Progenitor cell of endocrine pancreas (in vitro differentiated cells): ENCODE data around the gene DBN1. TPM values are rescaled to one million over a fixed set of nuclear protein-coding genes. Genes with fewer than 3 reads are reported as not detected.
"Not testable (repeated sequence)": the region's sequence is repeated elsewhere in the genome, so short reads cannot be mapped to it uniquely, and the experiment has no call there.

ENCODE experiments used
- DNase-seq: peaks from one replicate; pipeline ENCODE4 v3.0.0; 2021; ENCODE audit warnings: low spot score; ENCODE audit not compliant: unreplicated experiment
- H3K27ac Mint-ChIP-seq: 2 replicates; pipeline ENCODE4 v1.8.0; 2021; ENCODE audit warnings: mild to moderate bottlenecking, moderate library complexity, mixed read lengths
- H3K27me3 Mint-ChIP-seq: 2 replicates; pipeline ENCODE4 v1.8.0; 2021; ENCODE audit warnings: mixed read lengths
- H3K36me3 Mint-ChIP-seq: 2 replicates; pipeline ENCODE4 v1.8.0; 2022; ENCODE audit warnings: mixed read lengths; ENCODE audit not compliant: insufficient read depth
- H3K4me1 Mint-ChIP-seq: 2 replicates; pipeline ENCODE4 v1.8.0; 2021; ENCODE audit warnings: low read depth, mixed read lengths
- H3K4me3 Mint-ChIP-seq: 2 replicates; pipeline ENCODE4 v1.8.0; 2021; ENCODE audit warnings: low read depth, mild to moderate bottlenecking, moderate library complexity, mixed read lengths
- H3K9me3 Mint-ChIP-seq: 2 replicates; pipeline ENCODE4 v1.8.0; 2021; ENCODE audit warnings: low read depth, mixed read lengths
- total RNA-seq: library from RNA; stranded (reverse); gene quantifications from 2 replicates; pipeline ENCODE4 v1.2.1, GENCODE V29; 2021
- TF ChIP-seq, protein P1 (sequence below): fragments of 200-600 bp; sonication (generic); IDR thresholded peaks from one replicate; pipeline ENCODE4 v1.5.0; 2021; ENCODE audit warnings: antibody characterized with exemption, mild to moderate bottlenecking; ENCODE audit not compliant: unreplicated experiment

The DBN1 gene
- total RNA-seq, 1 donor from 2014 or later, result 396 TPM

DNA sequence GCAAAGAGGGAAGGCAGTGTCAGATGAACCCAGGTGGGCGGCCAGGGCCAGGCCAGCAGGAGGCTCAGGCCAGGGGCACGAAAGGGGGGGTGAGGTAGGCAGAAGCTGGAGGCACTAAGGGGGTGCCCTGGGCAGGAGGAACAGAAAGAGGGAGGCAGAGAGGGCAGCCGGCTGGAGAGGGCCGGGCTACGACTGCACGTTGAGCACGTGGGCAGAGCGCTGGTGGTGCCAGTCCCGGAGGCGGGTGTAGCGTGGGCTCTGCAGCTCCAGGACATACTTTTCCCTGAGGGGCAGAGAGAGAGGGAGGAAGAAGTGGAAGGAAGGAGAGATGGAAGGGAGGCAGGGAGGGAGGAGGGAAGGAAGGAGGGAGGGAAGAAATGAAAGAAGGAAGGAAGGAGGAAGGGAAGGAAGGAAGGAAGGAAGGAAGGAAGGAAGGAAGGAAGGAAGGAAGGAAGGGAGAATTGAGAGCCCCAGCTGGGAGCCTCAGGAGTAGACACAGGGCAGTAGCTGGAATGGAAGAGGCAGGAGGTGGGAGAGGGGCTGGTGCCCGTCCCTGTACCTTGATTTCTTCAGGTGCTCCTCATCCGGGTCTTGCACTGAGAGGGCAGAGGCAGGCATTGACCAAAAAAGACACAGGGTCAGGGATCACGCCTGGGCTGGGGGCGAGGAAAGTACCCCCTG, 17.0 kb upstream of the DBN1 start:
- peaks cover 18% of the 10 kb centered on the region for H3K36me3 Mint-ChIP-seq
- H3K27ac Mint-ChIP-seq, result no peak overlapping the region
- H3K4me3 Mint-ChIP-seq, result no peak overlapping the region
- no peaks in the 10 kb centered on the region for H3K9me3 Mint-ChIP-seq
- TF ChIP-seq, protein P1, sequence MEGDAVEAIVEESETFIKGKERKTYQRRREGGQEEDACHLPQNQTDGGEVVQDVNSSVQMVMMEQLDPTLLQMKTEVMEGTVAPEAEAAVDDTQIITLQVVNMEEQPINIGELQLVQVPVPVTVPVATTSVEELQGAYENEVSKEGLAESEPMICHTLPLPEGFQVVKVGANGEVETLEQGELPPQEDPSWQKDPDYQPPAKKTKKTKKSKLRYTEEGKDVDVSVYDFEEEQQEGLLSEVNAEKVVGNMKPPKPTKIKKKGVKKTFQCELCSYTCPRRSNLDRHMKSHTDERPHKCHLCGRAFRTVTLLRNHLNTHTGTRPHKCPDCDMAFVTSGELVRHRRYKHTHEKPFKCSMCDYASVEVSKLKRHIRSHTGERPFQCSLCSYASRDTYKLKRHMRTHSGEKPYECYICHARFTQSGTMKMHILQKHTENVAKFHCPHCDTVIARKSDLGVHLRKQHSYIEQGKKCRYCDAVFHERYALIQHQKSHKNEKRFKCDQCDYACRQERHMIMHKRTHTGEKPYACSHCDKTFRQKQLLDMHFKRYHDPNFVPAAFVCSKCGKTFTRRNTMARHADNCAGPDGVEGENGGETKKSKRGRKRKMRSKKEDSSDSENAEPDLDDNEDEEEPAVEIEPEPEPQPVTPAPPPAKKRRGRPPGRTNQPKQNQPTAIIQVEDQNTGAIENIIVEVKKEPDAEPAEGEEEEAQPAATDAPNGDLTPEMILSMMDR, result no peak
- no peaks in the 10 kb centered on the region for H3K27me3 Mint-ChIP-seq
- DNase-seq, result no peak
- H3K4me1 Mint-ChIP-seq, result peaks cover 2% of the 10 kb centered on the region

GRCh38 chr5:177489119-177489716, 15.8 kb upstream of the DBN1 start:
- H3K4me1 Mint-ChIP-seq, result peaks cover 2% of the 10 kb centered on the region
- H3K27ac Mint-ChIP-seq, result no peak overlapping the region
- H3K4me3 Mint-ChIP-seq, result no peak overlapping the region
- TF ChIP-seq, protein P1, result peak; percentile 11
- peaks cover 22% of the 10 kb centered on the region for H3K36me3 Mint-ChIP-seq
- H3K27me3 Mint-ChIP-seq, result no peaks in the 10 kb centered on the region
- H3K9me3 Mint-ChIP-seq, result no peaks in the 10 kb centered on the region
- DNase-seq, result no peak

DNA sequence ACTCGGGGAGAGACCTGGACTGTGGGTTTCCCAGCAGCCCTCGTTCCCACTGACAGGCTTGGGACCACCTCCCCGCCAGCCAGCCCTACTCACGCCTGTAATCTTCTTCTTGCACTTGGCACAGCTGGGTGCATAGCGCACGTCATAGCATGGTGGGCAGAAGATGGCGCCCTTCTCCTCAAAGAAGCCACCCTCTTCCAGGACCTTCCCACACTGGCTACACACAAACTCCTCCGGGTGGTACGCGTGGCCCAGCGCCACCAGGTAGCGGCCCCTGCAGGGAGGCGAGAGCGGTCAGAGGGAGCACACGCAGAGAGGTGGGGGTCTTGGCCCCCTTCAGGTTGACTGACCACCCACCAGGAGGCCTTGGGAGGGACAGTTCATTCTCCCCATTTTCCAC, 14.5 kb upstream of the DBN1 start:
- TF ChIP-seq, protein P1, result no peak
- no peak for DNase-seq
- no peaks in the 10 kb centered on the region for H3K27me3 Mint-ChIP-seq
- peaks cover 2% of the 10 kb centered on the region for H3K4me1 Mint-ChIP-seq
- no peak overlapping the region for H3K4me3 Mint-ChIP-seq
- no peaks in the 10 kb centered on the region for H3K9me3 Mint-ChIP-seq
- H3K27ac Mint-ChIP-seq, result no peak overlapping the region
- H3K36me3 Mint-ChIP-seq, result peaks cover 24% of the 10 kb centered on the region

GRCh38 chr5:177487144-177487543, 13.7 kb upstream of the DBN1 start:
- no peaks in the 10 kb centered on the region for H3K9me3 Mint-ChIP-seq
- no peak for DNase-seq
- no peaks in the 10 kb centered on the region for H3K27me3 Mint-ChIP-seq

DNA sequence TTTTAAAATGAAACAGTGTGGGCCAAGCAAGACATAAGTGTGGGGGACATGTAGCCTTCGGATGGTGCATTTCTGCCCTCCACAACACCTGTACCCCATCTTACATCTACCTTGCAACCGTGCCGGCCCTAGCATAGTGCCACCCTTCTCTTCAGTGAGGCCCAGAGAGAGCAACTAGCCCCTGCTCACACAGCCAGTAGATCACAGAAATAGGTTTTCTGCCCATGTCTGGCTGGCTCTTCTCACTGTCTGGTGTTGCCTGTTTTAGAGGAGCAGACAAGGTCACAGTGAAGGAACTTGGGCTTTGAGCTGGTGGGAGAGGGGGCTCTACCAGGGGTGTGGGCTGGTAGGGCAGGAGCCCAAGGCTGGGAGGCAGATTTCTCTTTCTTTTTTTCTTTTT, 12.8 kb upstream of the DBN1 start:
- Mint-ChIP-seq H3K4me3 (no peak overlapping the region), H3K4me1 (no peaks in the 10 kb centered on the region), H3K36me3 (peaks cover 18% of the 10 kb centered on the region), H3K9me3 (no peaks in the 10 kb centered on the region), H3K27ac (no peak overlapping the region), H3K27me3 (no peaks in the 10 kb centered on the region)
- TF ChIP-seq, protein P1, result no peak
- DNase-seq, result no peak

More at GRCh38 chr5:177487144-177487543, 13.7 kb upstream of the DBN1 start:
- Mint-ChIP-seq H3K36me3 (peaks cover 19% of the 10 kb centered on the region), H3K4me3 (no peak overlapping the region), H3K27ac (no peak overlapping the region), H3K4me1 (no peaks in the 10 kb centered on the region)
- TF ChIP-seq, protein P1, result no peak

DNA sequence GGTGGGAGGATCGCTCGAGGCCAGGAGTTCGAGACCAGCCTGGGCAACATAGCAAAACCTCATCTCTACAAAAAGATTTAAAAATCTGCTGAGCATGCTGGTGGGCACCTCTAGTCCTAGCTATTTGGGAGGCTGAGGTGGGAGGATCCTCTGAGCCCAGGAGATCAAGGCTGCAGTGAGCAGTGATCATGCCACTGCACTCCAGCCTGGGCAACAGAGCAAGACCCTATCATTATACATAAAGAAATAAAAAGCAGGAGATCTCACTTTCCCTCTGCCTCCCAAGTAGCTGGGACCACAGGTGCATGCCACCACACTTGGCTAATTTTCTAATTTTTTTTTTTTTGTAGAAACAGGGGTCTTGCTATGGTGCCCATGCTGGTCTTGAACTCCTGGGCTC, 12.3 kb upstream of the DBN1 start:
- H3K36me3 Mint-ChIP-seq, result peaks cover 17% of the 10 kb centered on the region
- not testable (repeated sequence) for H3K4me3 Mint-ChIP-seq, H3K4me1 Mint-ChIP-seq, H3K27me3 Mint-ChIP-seq, DNase-seq, H3K27ac Mint-ChIP-seq, H3K9me3 Mint-ChIP-seq
